ENCODE results near the gene PALD1.
"Not testable (repeated sequence)": the region's sequence is repeated elsewhere in the genome, so short reads cannot be mapped to it uniquely, and the experiment has no call there.

PALD1 gene

GRCh38 chr10:70482982-70483760 is 4.6 kb downstream of the PALD1 start:
- DNase-seq (ENCODE audit: low read depth) = no peak
- no peak for TF ChIP-seq CTCF (IDR thresholded peaks at IDR 0.05; ENCODE audit: insufficient read depth, low read depth, low read length, missing control alignments)
- no peak overlapping the region for H3K4me3 ChIP-seq (ENCODE audit: low read depth, low read length)

- not testable (repeated sequence) for H3K4me3 ChIP-seq (ENCODE audit: low read depth, low read length); DNase-seq (ENCODE audit: low read depth)
Observed at GRCh38 chr10:70483872-70484271, 5.3 kb downstream of the PALD1 start.

- DNase-seq (ENCODE audit: low read depth) = no peak
- no peak for TF ChIP-seq CTCF (IDR thresholded peaks at IDR 0.05; ENCODE audit: insufficient read depth, low read depth, low read length, missing control alignments)
- no peak overlapping the region for H3K4me3 ChIP-seq (ENCODE audit: low read depth, low read length)
Observed at GRCh38 chr10:70487824-70488223, 9.3 kb downstream of the PALD1 start.

- H3K4me3 ChIP-seq (ENCODE audit: low read depth, low read length) = no peak overlapping the region
- DNase-seq (ENCODE audit: low read depth) = peak; percentile 55
- TF ChIP-seq CTCF (IDR thresholded peaks at IDR 0.05; ENCODE audit: insufficient read depth, low read depth, low read length, missing control alignments) = no peak
Observed at GRCh38 chr10:70490142-70490541, 11.6 kb downstream of the PALD1 start.

GRCh38 chr10:70491614-70492013 is 13.0 kb downstream of the PALD1 start:
- DNase-seq (ENCODE audit: low read depth) = no peak
- no peak for TF ChIP-seq CTCF (IDR thresholded peaks at IDR 0.05; ENCODE audit: insufficient read depth, low read depth, low read length, missing control alignments)
- H3K4me3 ChIP-seq (ENCODE audit: low read depth, low read length) = no peak overlapping the region

GRCh38 chr10:70492786-70493659 is 14.5 kb downstream of the PALD1 start:
- no peak for TF ChIP-seq CTCF (IDR thresholded peaks at IDR 0.05; ENCODE audit: insufficient read depth, low read depth, low read length, missing control alignments)
- peak overlapping the region; percentile 38 for H3K4me3 ChIP-seq (ENCODE audit: low read depth, low read length)
- peak; percentile 72 for DNase-seq (ENCODE audit: low read depth)

- H3K4me3 ChIP-seq (ENCODE audit: low read depth, low read length) = peak overlapping the region; percentile 38
- peak; percentile 95 for DNase-seq (ENCODE audit: low read depth)
- TF ChIP-seq CTCF (IDR thresholded peaks at IDR 0.05; ENCODE audit: insufficient read depth, low read depth, low read length, missing control alignments) = no peak
Observed at GRCh38 chr10:70493660-70494234, 15.2 kb downstream of the PALD1 start.

Measured in GM12865 (cell line).